A673 (cell line): Measurements from ENCODE around the gene RND3. TPM values are rescaled to one million over a fixed set of nuclear protein-coding genes. Genes with fewer than 3 reads are reported as not detected.

Experiments
- BruUV-seq: library from RNA; stranded (reverse); fragments of 400-500 nt; replicated peaks from 2 replicates; lab custom pipeline; 2021; lab: Mats Ljungman, UMichigan
- CTCF ChIA-PET: fragments of 300-600 bp; sonication (Branson Sonifier 250); formaldehyde crosslinking; loops from one replicate; lab custom pipeline; 2022; ENCODE audit warnings: antibody characterized with exemption; lab: Charles Lee
- POLR2A ChIA-PET: fragments of 300-600 bp; sonication (Branson Sonifier 250); formaldehyde crosslinking; loops from one replicate; lab custom pipeline; 2022; ENCODE audit warnings: antibody characterized with exemption; ENCODE audit not compliant: low non-redundant PET; lab: Charles Lee
- DNase-seq: peaks from one replicate; pipeline ENCODE4 v3.0.0-alpha.2; 2015; ENCODE audit warnings: low spot score
- H3K27ac ChIP-seq: fragments of 200-600 bp; sonication (generic); 2 replicates; pipeline ENCODE4 v1.5.1; 2016; ENCODE audit warnings: mixed run types, low read depth, mild to moderate bottlenecking, mixed read lengths, antibody characterized with exemption, low read length; ENCODE audit not compliant: poor library complexity, severe bottlenecking
- H3K27me3 ChIP-seq: fragments of 200-600 bp; sonication (generic); replicated peaks from 2 replicates; pipeline ENCODE4 v1.6.1; 2017; ENCODE audit warnings: mixed run types, low read depth, mild to moderate bottlenecking, mixed read lengths, antibody characterized with exemption, low read length; ENCODE audit not compliant: insufficient read depth, poor library complexity
- H3K36me3 ChIP-seq: fragments of 200-600 bp; sonication (generic); 2 replicates; pipeline ENCODE4 v1.6.1; 2016; ENCODE audit warnings: mixed run types, mild to moderate bottlenecking, mixed read lengths, antibody characterized with exemption, low read length; ENCODE audit not compliant: insufficient read depth, poor library complexity, severe bottlenecking
- H3K4me1 ChIP-seq: fragments of 200-600 bp; sonication (generic); 2 replicates; pipeline ENCODE4 v1.6.1; 2017; ENCODE audit warnings: mixed run types, mild to moderate bottlenecking, mixed read lengths, antibody characterized with exemption, low read length; ENCODE audit not compliant: insufficient read depth, poor library complexity, severe bottlenecking
- H3K4me3 ChIP-seq: fragments of 200-600 bp; sonication (generic); 2 replicates; pipeline ENCODE4 v1.5.1; 2016; ENCODE audit warnings: low read depth, mixed run types, mild to moderate bottlenecking, mixed read lengths, low read length; ENCODE audit not compliant: poor library complexity, severe bottlenecking
- H3K9me3 ChIP-seq: fragments of 200-600 bp; sonication (generic); 2 replicates; pipeline ENCODE4 v1.6.1; 2016; ENCODE audit warnings: mixed run types, low read depth, mild to moderate bottlenecking, mixed read lengths, antibody characterized with exemption, low read length; ENCODE audit not compliant: poor library complexity, severe bottlenecking
- EZH2 ChIP-seq: fragments of 200-600 bp; sonication (generic); IDR thresholded peaks from 2 replicates; pipeline ENCODE4 v1.6.1; 2017; ENCODE audit warnings: borderline replicate concordance, low read depth, mild to moderate bottlenecking, mixed read lengths, antibody characterized with exemption, low read length; ENCODE audit not compliant: poor library complexity, severe bottlenecking
- intact Hi-C: fragments of 100-400 bp; cut with micrococcal nuclease; formaldehyde crosslinking; loops from one replicate; pipeline ENCODE4 v1.10.0; 2022; ENCODE audit not compliant: unreplicated experiment
- total RNA-seq: library from RNA; stranded (reverse); gene quantifications from 2 replicates; pipeline ENCODE4 v1.2.3, GENCODE V29; 2021
- TF ChIP-seq, protein P1 (sequence below): fragments of 300-800, 200-600 bp; sonication (generic); conservative IDR thresholded peaks from 2 replicates; pipeline ENCODE4 v1.5.1; 2017; ENCODE audit warnings: low read depth, mild to moderate bottlenecking, antibody characterized with exemption, low read length, moderate library complexity, mixed read lengths

RND3 gene
- total RNA-seq, 1 experiment from 2014 or later = 15.0 TPM

- TF ChIP-seq, protein P1, sequence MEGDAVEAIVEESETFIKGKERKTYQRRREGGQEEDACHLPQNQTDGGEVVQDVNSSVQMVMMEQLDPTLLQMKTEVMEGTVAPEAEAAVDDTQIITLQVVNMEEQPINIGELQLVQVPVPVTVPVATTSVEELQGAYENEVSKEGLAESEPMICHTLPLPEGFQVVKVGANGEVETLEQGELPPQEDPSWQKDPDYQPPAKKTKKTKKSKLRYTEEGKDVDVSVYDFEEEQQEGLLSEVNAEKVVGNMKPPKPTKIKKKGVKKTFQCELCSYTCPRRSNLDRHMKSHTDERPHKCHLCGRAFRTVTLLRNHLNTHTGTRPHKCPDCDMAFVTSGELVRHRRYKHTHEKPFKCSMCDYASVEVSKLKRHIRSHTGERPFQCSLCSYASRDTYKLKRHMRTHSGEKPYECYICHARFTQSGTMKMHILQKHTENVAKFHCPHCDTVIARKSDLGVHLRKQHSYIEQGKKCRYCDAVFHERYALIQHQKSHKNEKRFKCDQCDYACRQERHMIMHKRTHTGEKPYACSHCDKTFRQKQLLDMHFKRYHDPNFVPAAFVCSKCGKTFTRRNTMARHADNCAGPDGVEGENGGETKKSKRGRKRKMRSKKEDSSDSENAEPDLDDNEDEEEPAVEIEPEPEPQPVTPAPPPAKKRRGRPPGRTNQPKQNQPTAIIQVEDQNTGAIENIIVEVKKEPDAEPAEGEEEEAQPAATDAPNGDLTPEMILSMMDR = no peak
- TF ChIP-seq EZH2 = no peak
- H3K9me3 ChIP-seq = no peaks in the 10 kb centered on the region
- no peak overlapping the region for H3K4me3 ChIP-seq
- ChIA-PET CTCF (no interaction called here), POLR2A (no interaction called here)
- H3K27me3 ChIP-seq = no peaks in the 10 kb centered on the region
- no peak for DNase-seq
- intact Hi-C loops = no loop called here
- no peaks in the 10 kb centered on the region for H3K36me3 ChIP-seq
- no TSS peak for BruUV-seq
- H3K4me1 ChIP-seq = no peaks in the 10 kb centered on the region
- no peak overlapping the region for H3K27ac ChIP-seq
Measured at GRCh38 chr2:150507071-150507470, 19.6 kb upstream of the RND3 start.

- BruUV-seq = no TSS peak
- Histone ChIP-seq H3K27me3 (no peaks in the 10 kb centered on the region), H3K27ac (no peak overlapping the region), H3K4me3 (no peak overlapping the region), H3K9me3 (no peaks in the 10 kb centered on the region), H3K36me3 (no peaks in the 10 kb centered on the region), H3K4me1 (no peaks in the 10 kb centered on the region)
- CTCF ChIA-PET = no interaction called here
- POLR2A ChIA-PET = no interaction called here
- no peak for TF ChIP-seq EZH2
- TF ChIP-seq, protein P1 = no peak
- no peak for DNase-seq
- intact Hi-C loops = no loop called here
Measured at GRCh38 chr2:150505178-150505577, 17.7 kb upstream of the RND3 start.

DNA sequence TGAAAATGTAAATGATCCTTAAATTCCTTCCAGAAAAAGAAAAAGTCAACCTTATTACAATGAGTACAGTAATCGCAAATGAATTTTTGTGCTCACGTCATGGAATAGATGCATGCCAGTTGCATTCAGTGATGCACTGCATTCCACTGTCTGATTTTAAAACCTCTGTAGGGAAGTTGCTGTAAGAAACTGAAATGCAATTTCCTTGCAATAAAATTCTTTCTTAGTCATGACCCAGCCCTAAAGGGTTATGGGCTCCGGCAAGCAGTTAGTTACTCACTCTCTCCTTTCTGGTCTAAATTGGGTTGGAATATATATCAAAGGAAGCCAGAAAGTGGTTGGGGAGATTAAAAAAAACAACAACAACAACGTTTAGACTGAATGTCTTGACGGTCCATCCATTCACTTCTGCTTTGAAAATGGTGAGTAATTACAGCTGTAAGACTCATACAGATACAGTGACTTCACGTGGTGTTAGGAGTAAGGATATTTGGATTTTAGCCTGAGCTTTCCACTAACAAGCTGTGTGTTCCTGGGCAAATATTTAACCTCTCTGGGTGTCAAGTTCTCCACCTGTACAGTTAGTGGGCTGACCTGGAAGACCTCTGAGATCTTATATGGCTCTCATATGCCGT, 8.6 kb upstream of the RND3 start:
- CTCF ChIA-PET = no interaction called here
- no TSS peak for BruUV-seq
- intact Hi-C loops = no loop called here
- H3K4me3 ChIP-seq = no peak overlapping the region
- H3K27ac ChIP-seq = no peak overlapping the region
- no peaks in the 10 kb centered on the region for H3K36me3 ChIP-seq
- no peak for DNase-seq
- POLR2A ChIA-PET = no interaction called here
- no peaks in the 10 kb centered on the region for H3K27me3 ChIP-seq
- no peak for TF ChIP-seq EZH2
- TF ChIP-seq, protein P1 = no peak
- H3K4me1 ChIP-seq = no peaks in the 10 kb centered on the region
- no peaks in the 10 kb centered on the region for H3K9me3 ChIP-seq
